Subcutaneous adipose tissue (tissue), 4 donors: Measurements from ENCODE around the gene GNL2. TPM values are rescaled to one million over a fixed set of nuclear protein-coding genes. Genes with fewer than 3 reads are reported as not detected.

Experiments
- small RNA-seq: library from RNA; depleted of rRNA; stranded (forward); fragments of <200 nt; gene quantifications from one replicate; pipeline ENCODE3, GENCODE V24; 2016
- total RNA-seq, 4 donors: library from RNA; depleted of rRNA; stranded (reverse); fragments of >200 nt; gene quantifications; one replicate each; pipeline ENCODE4 v1.1.0, GENCODE V29; 2016
- TF ChIP-seq, protein P1 (sequence below): fragments of 450-650 bp; IDR thresholded peaks from one replicate; pipeline ENCODE4 v1.5.1; 2016; ENCODE audit warnings: low read depth, mild to moderate bottlenecking, control low read depth, antibody characterized with exemption, moderate library complexity

The GNL2 gene
- total RNA-seq, 4 donors from 2014 or later: 24.7 to 63.9 (median 36.9) TPM

DNA sequence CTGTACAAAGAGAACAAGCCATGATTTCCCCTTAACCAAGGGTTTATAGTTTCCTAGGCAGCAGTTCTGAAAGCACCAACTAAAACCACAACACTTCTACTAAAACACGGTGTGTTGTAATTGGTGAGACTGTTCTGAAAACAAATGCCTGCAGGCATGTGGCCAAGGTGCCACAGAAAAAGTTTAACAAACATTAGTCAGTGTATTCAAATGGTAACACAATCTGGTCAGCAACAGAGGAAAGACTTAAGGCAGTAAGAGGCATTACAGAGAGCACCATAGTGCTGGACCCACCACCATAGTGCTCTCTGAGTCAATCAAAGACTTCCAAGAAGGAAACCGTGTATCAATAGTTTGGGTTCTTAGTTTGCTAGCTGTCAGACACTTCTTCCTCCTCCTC is 58.4 kb downstream of the GNL2 start:
- TF ChIP-seq, protein P1, sequence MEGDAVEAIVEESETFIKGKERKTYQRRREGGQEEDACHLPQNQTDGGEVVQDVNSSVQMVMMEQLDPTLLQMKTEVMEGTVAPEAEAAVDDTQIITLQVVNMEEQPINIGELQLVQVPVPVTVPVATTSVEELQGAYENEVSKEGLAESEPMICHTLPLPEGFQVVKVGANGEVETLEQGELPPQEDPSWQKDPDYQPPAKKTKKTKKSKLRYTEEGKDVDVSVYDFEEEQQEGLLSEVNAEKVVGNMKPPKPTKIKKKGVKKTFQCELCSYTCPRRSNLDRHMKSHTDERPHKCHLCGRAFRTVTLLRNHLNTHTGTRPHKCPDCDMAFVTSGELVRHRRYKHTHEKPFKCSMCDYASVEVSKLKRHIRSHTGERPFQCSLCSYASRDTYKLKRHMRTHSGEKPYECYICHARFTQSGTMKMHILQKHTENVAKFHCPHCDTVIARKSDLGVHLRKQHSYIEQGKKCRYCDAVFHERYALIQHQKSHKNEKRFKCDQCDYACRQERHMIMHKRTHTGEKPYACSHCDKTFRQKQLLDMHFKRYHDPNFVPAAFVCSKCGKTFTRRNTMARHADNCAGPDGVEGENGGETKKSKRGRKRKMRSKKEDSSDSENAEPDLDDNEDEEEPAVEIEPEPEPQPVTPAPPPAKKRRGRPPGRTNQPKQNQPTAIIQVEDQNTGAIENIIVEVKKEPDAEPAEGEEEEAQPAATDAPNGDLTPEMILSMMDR: no peak

DNA sequence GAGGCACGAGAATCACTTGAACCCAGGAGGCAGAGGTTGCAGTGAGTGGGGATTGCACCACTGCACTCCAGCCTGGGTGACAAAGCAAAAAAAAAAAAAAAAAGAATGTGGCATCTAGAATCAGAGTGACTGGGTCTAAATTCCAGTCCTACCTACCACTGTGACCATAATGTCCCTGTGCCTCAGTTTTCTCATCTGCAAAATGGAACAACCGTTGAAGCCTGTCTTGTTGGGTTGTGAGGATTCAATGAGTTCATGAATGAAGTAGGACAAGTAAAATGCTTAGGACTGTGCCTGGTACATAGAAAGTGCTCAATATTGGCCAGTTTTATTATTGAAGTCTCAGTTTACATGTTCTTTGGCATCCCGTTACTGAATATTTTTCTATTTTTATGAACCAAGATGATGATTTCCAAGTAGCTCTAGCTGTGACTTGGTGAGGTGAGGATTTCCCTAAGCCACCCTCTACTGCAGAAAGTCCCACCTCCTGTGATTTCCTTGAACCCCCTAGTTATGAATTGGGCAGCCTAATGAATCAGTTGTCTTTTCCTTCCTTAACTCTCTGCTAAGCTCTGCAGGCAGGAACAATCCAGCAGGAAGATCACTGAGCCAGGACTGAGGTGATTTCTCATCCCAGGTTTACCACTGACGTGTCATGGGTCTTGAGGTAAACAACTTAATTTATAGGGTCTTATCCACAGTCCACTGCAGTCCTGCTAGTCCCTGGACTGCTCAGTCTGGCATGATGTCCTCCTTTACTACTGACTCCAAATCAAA is 62.2 kb downstream of the GNL2 start:
- TF ChIP-seq, protein P1: no peak

DNA sequence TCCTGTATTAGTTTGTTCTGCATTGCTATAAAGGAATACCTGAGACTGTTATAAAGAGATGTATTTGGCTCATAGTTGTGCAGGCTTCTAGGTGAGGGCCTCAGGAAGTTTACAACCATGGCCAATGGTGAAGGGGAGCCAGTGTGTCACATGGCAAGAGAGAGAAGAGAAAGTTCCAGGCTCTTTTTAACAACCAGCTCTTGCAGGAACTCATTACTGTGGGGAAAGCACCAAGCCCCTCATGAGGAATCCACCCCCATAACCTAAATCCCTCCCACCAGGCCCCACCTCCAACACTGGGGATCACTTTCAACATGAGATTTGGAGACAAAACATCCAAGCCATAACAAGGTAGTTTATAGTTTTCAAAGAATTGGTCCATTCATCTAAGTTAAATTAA is 76.1 kb downstream of the GNL2 start:
- TF ChIP-seq, protein P1: no peak

DNA sequence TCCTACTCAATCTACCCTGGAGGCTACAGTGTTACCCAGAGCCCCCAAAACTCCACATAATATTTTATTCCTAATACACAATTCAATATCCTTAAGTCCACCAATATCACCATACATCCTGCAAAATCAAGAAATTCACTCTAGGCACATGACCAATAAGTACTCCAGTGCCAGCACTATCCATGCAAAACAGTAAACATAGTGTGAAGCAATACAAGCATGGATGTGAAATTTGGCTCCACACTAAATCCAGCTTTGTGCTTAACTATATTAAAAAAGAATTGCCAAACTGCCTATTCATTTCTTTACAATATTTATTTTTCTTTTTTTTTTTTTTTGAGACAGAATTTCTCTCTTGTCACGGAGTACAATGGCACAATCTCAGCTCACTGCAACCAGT is 78.2 kb downstream of the GNL2 start:
- TF ChIP-seq, protein P1: no peak

Small RNA genes within 50 kb of the gene (small RNA-seq; reads per million reads assigned to genes)
- gene AL034379.1: not detected

Other genes starting within 250 kb of the GNL2 start
- 10 to 100 TPM in 1 of 4 donors, 1 to 10 TPM in 3; 3.2 to 17.3 (median 5.3) TPM for gene ZC3H12A, start 121.4 kb downstream of the GNL2 start, total RNA-seq
- 10 to 100 TPM; 48.3 to 60.8 (median 56.1) TPM for gene MEAF6, start 81.2 kb downstream of the GNL2 start, total RNA-seq
- 10 to 100 TPM in 3 of 4 donors, 1 to 10 TPM in 1; 9.8 to 18.1 (median 13.7) TPM for gene SNIP1, start 41.6 kb downstream of the GNL2 start, total RNA-seq
- gene DNALI1, start 39.0 kb downstream of the GNL2 start, total RNA-seq: 1 to 10 TPM; 1.3 to 4.2 (median 2.6) TPM
- 1 to 10 TPM in 2 of 4 donors, not detected in 2; 1.5 to 9.9 TPM for gene RSPO1, start 39.0 kb upstream of the GNL2 start, total RNA-seq
- 1 to 10 TPM in 2 of 4 donors, under 1 TPM in 2; 0.57 to 1.3 (median 0.89) TPM for gene CDCA8, start 96.6 kb upstream of the GNL2 start, total RNA-seq
- gene EPHA10, start 169.2 kb upstream of the GNL2 start, total RNA-seq: not detected
- 1 to 10 TPM in 3 of 4 donors, under 1 TPM in 1; 0.98 to 1.9 (median 1.1) TPM for gene MANEAL, start 197.9 kb upstream of the GNL2 start, total RNA-seq
- 10 to 100 TPM; 41.9 to 74.2 (median 57.9) TPM for gene C1orf122, start 211.9 kb upstream of the GNL2 start, total RNA-seq
- 10 to 100 TPM in 1 of 4 donors, 1 to 10 TPM in 3; 7.0 to 10.1 (median 7.9) TPM for gene YRDC, start 212.3 kb upstream of the GNL2 start, total RNA-seq